OCI-LY1 (cell line): ENCODE measurements around the gene WWC2.

Experiments used
- CTCF ChIP-seq: fragments of 200-600 bp; sonication (generic), shearing (Covaris generic); IDR thresholded peaks from 2 replicates; pipeline ENCODE4 v1.5.1; 2017; ENCODE audit warnings: mild to moderate bottlenecking, antibody characterized with exemption, low read length, moderate library complexity, mixed read lengths
- EZH2 ChIP-seq: fragments of 200-600 bp; sonication (generic), shearing (Covaris generic); IDR thresholded peaks from 2 replicates; pipeline ENCODE4 v1.8.0; 2017; ENCODE audit warnings: borderline replicate concordance, mixed run types, mild to moderate bottlenecking, antibody characterized with exemption, low read length, moderate library complexity, mixed read lengths

GRCh38 chr4:183186813-183187212 is 87.8 kb downstream of the WWC2 start:
- TF ChIP-seq CTCF (no peak), EZH2 (no peak)
